Liver (tissue), 9 donors: ENCODE measurements around the gene ST6GALNAC3. TPM values are rescaled to one million over a fixed set of nuclear protein-coding genes. Genes with fewer than 3 reads are reported as not detected.

Experiments
- DNase-seq: peaks from one replicate; pipeline ENCODE4 v3.0.0-alpha.2; 2017; ENCODE audit warnings: low spot score
- H3K27ac ChIP-seq, 2 donors: one replicate each; pipeline ENCODE4 v1.7.0; 2013; ENCODE audit warnings: inconsistent platforms in 2 of 2, low read length in 2 of 2, control low read depth in 1 of 2, low read depth in 1 of 2, mild to moderate bottlenecking in 1 of 2
- H3K27me3 ChIP-seq, 4 donors: one replicate each; pipeline versions ENCODE4 v1.6.1 to v1.7.0; 2013; ENCODE audit warnings: low read length in 3 of 4, inconsistent platforms in 1 of 4, mild to moderate bottlenecking in 1 of 4, moderate library complexity in 1 of 4; ENCODE audit not compliant: control insufficient read depth in 4 of 4, insufficient read depth in 4 of 4
- H3K36me3 ChIP-seq, 4 donors: one replicate each; pipeline versions ENCODE4 v1.6.1 to v1.7.0; 2013; ENCODE audit warnings: low read length in 3 of 4, mild to moderate bottlenecking in 3 of 4, low read depth in 1 of 4, moderate library complexity in 1 of 4; ENCODE audit not compliant: control insufficient read depth in 4 of 4, insufficient read depth in 3 of 4
- H3K4me1 ChIP-seq, 4 donors: one replicate each; pipeline versions ENCODE4 v1.6.1 to v1.7.0; 2013; ENCODE audit warnings: low read length in 3 of 4, mild to moderate bottlenecking in 3 of 4, moderate library complexity in 1 of 4; ENCODE audit not compliant: control insufficient read depth in 4 of 4, insufficient read depth in 4 of 4
- H3K4me3 ChIP-seq, 3 donors: one replicate each; pipeline versions ENCODE4 v1.6.1 to v1.7.0; 2013; ENCODE audit warnings: low read length in 3 of 3, control low read depth in 1 of 3, low read depth in 1 of 3, mild to moderate bottlenecking in 1 of 3
- H3K9ac ChIP-seq, 2 donors: one replicate each; pipeline ENCODE4 v1.7.0; 2013; ENCODE audit warnings: low read length in 2 of 2, mild to moderate bottlenecking in 2 of 2, moderate library complexity in 2 of 2, control low read depth in 1 of 2, low read depth in 1 of 2
- H3K9me3 ChIP-seq, 4 donors: one replicate each; pipeline versions ENCODE4 v1.6.1 to v1.7.0; 2013; ENCODE audit warnings: low read length in 3 of 4; ENCODE audit not compliant: control insufficient read depth in 4 of 4
- ATF3 ChIP-seq: IDR thresholded peaks from 2 replicates; pipeline ENCODE4 v1.6.1; 2016; ENCODE audit warnings: antibody characterized with exemption
- CTCF ChIP-seq: fragments of 150-350 bp; IDR thresholded peaks from 2 replicates; pipeline ENCODE4 v1.5.1; 2017; ENCODE audit warnings: improper control_type of control experiment, low read depth, low read length; ENCODE audit not compliant: missing input control
- EGR1 ChIP-seq, 2 donors: IDR thresholded peaks; 2 replicates each; pipeline ENCODE4 v1.6.1; 2016 to 2018; ENCODE audit warnings: antibody characterized with exemption in 2 of 2, low read depth in 2 of 2
- FOXA1 ChIP-seq: IDR thresholded peaks from 2 replicates; pipeline ENCODE4 v1.6.1; 2016; ENCODE audit warnings: antibody characterized with exemption
- FOXA2 ChIP-seq: IDR thresholded peaks from 2 replicates; pipeline ENCODE4 v1.6.1; 2016; ENCODE audit warnings: antibody characterized with exemption
- GABPA ChIP-seq, 2 donors: IDR thresholded peaks in 1 of 2; conservative IDR thresholded peaks in 1 of 2; 2 replicates each; pipeline ENCODE4 v1.6.1; 2016; ENCODE audit warnings: antibody characterized with exemption in 2 of 2, mild to moderate bottlenecking in 1 of 2, moderate library complexity in 1 of 2
- HNF4A ChIP-seq, 2 donors: conservative IDR thresholded peaks; 2 replicates each; pipeline ENCODE4 v1.6.1; 2016; ENCODE audit warnings: antibody characterized with exemption in 2 of 2, mild to moderate bottlenecking in 2 of 2
- HNF4G ChIP-seq: IDR thresholded peaks from 2 replicates; pipeline ENCODE4 v1.6.1; 2016; ENCODE audit warnings: antibody characterized with exemption
- JUND ChIP-seq, 2 donors: IDR thresholded peaks; 2 replicates each; pipeline ENCODE4 v1.6.1; 2016; ENCODE audit warnings: antibody characterized with exemption in 2 of 2
- MAX ChIP-seq: IDR thresholded peaks from 2 replicates; pipeline ENCODE4 v1.6.1; 2016; ENCODE audit warnings: antibody characterized with exemption
- NR2F2 ChIP-seq: IDR thresholded peaks from 2 replicates; pipeline ENCODE4 v1.6.1; 2016; ENCODE audit warnings: antibody characterized with exemption
- RAD21 ChIP-seq, 2 donors: IDR thresholded peaks; 2 replicates each; pipeline ENCODE4 v1.6.1; 2016; ENCODE audit warnings: antibody characterized with exemption in 2 of 2, mild to moderate bottlenecking in 2 of 2
- REST ChIP-seq: IDR thresholded peaks from 2 replicates; pipeline ENCODE4 v1.6.1; 2016; ENCODE audit warnings: antibody characterized with exemption, mild to moderate bottlenecking
- RXRA ChIP-seq, 2 donors: IDR thresholded peaks; 2 replicates each; pipeline ENCODE4 v1.6.1; 2017 to 2018; ENCODE audit warnings: antibody characterized with exemption in 2 of 2, mild to moderate bottlenecking in 1 of 2
- SP1 ChIP-seq: IDR thresholded peaks from 2 replicates; pipeline ENCODE4 v1.6.1; 2018; ENCODE audit warnings: antibody characterized with exemption, mild to moderate bottlenecking
- TAF1 ChIP-seq: conservative IDR thresholded peaks from 2 replicates; pipeline ENCODE4 v1.6.1; 2016; ENCODE audit warnings: antibody characterized with exemption, mild to moderate bottlenecking
- YY1 ChIP-seq: IDR thresholded peaks from 2 replicates; pipeline ENCODE4 v1.6.1; 2016; ENCODE audit warnings: antibody characterized with exemption, mild to moderate bottlenecking
- ZBTB33 ChIP-seq: IDR thresholded peaks from 2 replicates; pipeline ENCODE4 v1.6.1; 2016; ENCODE audit warnings: antibody characterized with exemption
- WGBS: extraction: QIAGEN DNeasy Blood & Tissue Kit; methylation state at CpG from one replicate; pipeline ENCODE4 v1.1.7; 2013; 5-methylcytosine and 5-hydroxymethylcytosine counted together
- polyA plus RNA-seq, 2 donors: library from polyadenylated mRNA; stranded (reverse) in 1 of 2; unstranded in 1 of 2; fragments of 200-250 nt in 1 of 2; fragments of >200 nt in 1 of 2; fragmentation: Nextera tagmentation in 1 of 2; extraction: Ambion mirVana in 1 of 2; gene quantifications; one replicate each; pipeline versions ENCODE4 v1.2.1 to v1.2.3, GENCODE V29; 2013 to 2015
- total RNA-seq, 2 donors: library from RNA; depleted of rRNA; stranded (reverse); fragments of >200 nt; gene quantifications; one replicate each; pipeline ENCODE4 v1.2.3, GENCODE V29; 2014
- donor health status: healthy.
- donor health status: healthy.
- donor health status: healthy.
- donor health status: healthy.
- donor health status: healthy.

The ST6GALNAC3 gene
- total and polyA plus RNA-seq, 4 donors, result 1.2 to 5.0 (median 3.2) TPM

DNA sequence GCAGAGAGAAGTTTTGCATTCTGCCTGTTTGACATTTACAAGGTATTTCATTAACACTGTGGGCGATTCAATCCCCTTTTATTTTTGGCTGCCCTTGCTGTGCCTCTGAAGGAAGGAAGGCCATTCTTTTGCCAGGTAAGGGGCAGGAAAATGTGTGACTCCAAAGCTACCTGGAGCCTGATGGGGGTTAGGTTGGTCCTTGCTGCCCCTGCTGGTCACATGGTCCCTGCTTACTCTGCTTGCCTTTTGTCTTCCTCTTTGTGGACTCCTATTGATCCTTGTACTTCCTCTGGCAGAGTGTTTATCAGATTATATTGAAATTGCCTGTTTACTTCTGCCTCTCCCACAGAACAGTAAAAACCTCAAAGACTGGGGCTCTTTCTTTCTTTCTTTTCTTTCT is 65.7 kb downstream of the ST6GALNAC3 start:
- Histone ChIP-seq H3K27ac (no peak overlapping the region), H3K9me3 (no peaks in the 10 kb centered on the region), H3K27me3 (no peaks in the 10 kb centered on the region), H3K4me3 (no peak overlapping the region), H3K36me3 (no peaks in the 10 kb centered on the region), H3K4me1 (no peaks in the 10 kb centered on the region), H3K9ac (no peak overlapping the region)
- TF ChIP-seq RAD21 (IDR thresholded peaks at IDR 0.05) (no peak), NR2F2 (no peak), TAF1 (no peak), EGR1 (IDR thresholded peaks at IDR 0.05; ENCODE audit: low read depth in 2 of 2) (no peak), HNF4G (no peak), FOXA2 (no peak), YY1 (no peak), CTCF (no peak), ATF3 (no peak), GABPA (IDR thresholded peaks at IDR 0.05 in 1 of 2, conservative IDR thresholded peaks at IDR 0.05 in 1 of 2) (no peak), MAX (no peak), HNF4A (conservative IDR thresholded peaks at IDR 0.05) (no peak), JUND (IDR thresholded peaks at IDR 0.05) (no peak), REST (no peak), RXRA (IDR thresholded peaks at IDR 0.05) (no peak), ZBTB33 (no peak), SP1 (no peak), FOXA1 (no peak)
- 72% methylated on average over 1 of the region's 1 CpG for WGBS
- no peak for DNase-seq
